HCT116 (cell line): ENCODE data around the gene ADA. TPM values are rescaled to one million over a fixed set of nuclear protein-coding genes. Genes with fewer than 3 reads are reported as not detected.

Source experiments
- ATAC-seq: fragments of 200-7000 bp; cut with Tn5 transposase; 2 replicates; pipeline ENCODE4 v1.9.1; 2020; ENCODE audit warnings: mild to moderate bottlenecking, moderate library complexity
- BruUV-seq: library from RNA; stranded (reverse); fragments of 400-500 nt; replicated peaks from 2 replicates; lab custom pipeline; 2021; lab: Mats Ljungman, UMichigan
- CTCF ChIA-PET: fragments of 300-600 bp; sonication (Branson Sonifier 250); formaldehyde crosslinking; loops from one replicate; lab custom pipeline; 2021; ENCODE audit warnings: antibody characterized with exemption; lab: Charles Lee
- POLR2A ChIA-PET: fragments of 300-600, 350-600 bp; sonication (Branson Sonifier 250); formaldehyde crosslinking; loops from one replicate; lab custom pipeline; 2021; ENCODE audit warnings: antibody characterized with exemption; lab: Charles Lee
- RAD21 ChIA-PET, 2 experiments: fragments of 300-600 bp; sonication (Branson Sonifier 250); formaldehyde crosslinking; loops; one replicate each; lab custom pipeline; 2023; ENCODE audit warnings: low total read pairs in 2 of 2; ENCODE audit not compliant: uncharacterized antibody in 2 of 2, unreplicated experiment in 2 of 2, low non-redundant PET in 1 of 2; lab: Charles Lee
- DNase-seq: peaks from one replicate; pipeline ENCODE4 v3.0.0-alpha.2; 2010; ENCODE audit warnings: low read depth, low spot score
- H2AFZ ChIP-seq: fragments of 200-600 bp; shearing (Covaris generic), sonication (generic); 2 replicates; pipeline ENCODE4 v1.6.1; 2017; ENCODE audit warnings: low read depth, mixed run types, mixed read lengths, antibody characterized with exemption, low read length; ENCODE audit not compliant: poor library complexity, severe bottlenecking
- H3K27ac ChIP-seq: 2 replicates; pipeline ENCODE4 v1.5.1; 2012; ENCODE audit warnings: low read depth, low read length
- H3K27me3 ChIP-seq: fragments of 200-600 bp; sonication (generic); 2 replicates; pipeline ENCODE4 v1.6.1; 2016; ENCODE audit warnings: mixed run types, low read length, mixed read lengths; ENCODE audit not compliant: insufficient read depth
- H3K36me3 ChIP-seq, 2 experiments: fragments of 200-500 bp in 1 of 2; fragments of 200-600 bp in 1 of 2; sonication (Bioruptor generic) in 1 of 2; sonication (generic) in 1 of 2; 2 replicates each; pipeline versions ENCODE4 v1.5.1 to v1.6.1; 2014 to 2016; ENCODE audit warnings: low read length in 2 of 2, inconsistent platforms in 1 of 2, mixed read lengths in 1 of 2, mixed run types in 1 of 2; ENCODE audit not compliant: insufficient read depth in 2 of 2, control insufficient read depth in 1 of 2
- H3K4me1 ChIP-seq, 2 experiments: fragments of 200-600 bp in 1 of 2; sonication (generic) in 1 of 2; 2 replicates each; pipeline versions ENCODE4 v1.5.1 to v1.6.1; 2012 to 2017; ENCODE audit warnings: low read length in 2 of 2, inconsistent platforms in 1 of 2, mild to moderate bottlenecking in 1 of 2, mixed read lengths in 1 of 2, mixed run types in 1 of 2, moderate library complexity in 1 of 2; ENCODE audit not compliant: insufficient read depth in 2 of 2, control insufficient read depth in 1 of 2
- H3K4me2 ChIP-seq: fragments of 200-600 bp; sonication (generic); 2 replicates; pipeline ENCODE4 v1.6.1; 2017; ENCODE audit warnings: mixed run types, low read length, mixed read lengths
- H3K4me3 ChIP-seq, 2 experiments: fragments of 200-600 bp in 1 of 2; sonication (generic) in 1 of 2; replicated peaks in 1 of 2; 2 replicates each; pipeline ENCODE4 v1.5.1; 2011 to 2016; ENCODE audit warnings: low read length in 2 of 2, control low read depth in 1 of 2, low read depth in 1 of 2, mild to moderate bottlenecking in 1 of 2, mixed read lengths in 1 of 2, mixed run types in 1 of 2
- H3K79me2 ChIP-seq: fragments of 200-600 bp; sonication (generic); 2 replicates; pipeline ENCODE4 v1.6.1; 2017; ENCODE audit warnings: mild to moderate bottlenecking, mixed run types, low read length, moderate library complexity, mixed read lengths; ENCODE audit not compliant: insufficient read depth
- H3K9ac ChIP-seq: fragments of 200-600 bp; sonication (generic); 2 replicates; pipeline ENCODE4 v1.6.1; 2016; ENCODE audit warnings: low read length, mixed read lengths
- H3K9me2 ChIP-seq: fragments of 200-600 bp; sonication (generic), shearing (Covaris generic); 2 replicates; pipeline ENCODE4 v1.6.1; 2017; ENCODE audit warnings: mixed run types, mild to moderate bottlenecking, moderate library complexity; ENCODE audit not compliant: insufficient read depth
- H3K9me3 ChIP-seq, 2 experiments: fragments of 200-500 bp in 1 of 2; fragments of 200-600 bp in 1 of 2; sonication (Bioruptor generic) in 1 of 2; sonication (generic) in 1 of 2; 2 replicates each; pipeline ENCODE4 v1.6.1; 2014 to 2017; ENCODE audit warnings: low read length in 2 of 2, mixed read lengths in 2 of 2, inconsistent platforms in 1 of 2, low read depth in 1 of 2, mild to moderate bottlenecking in 1 of 2, mixed run types in 1 of 2, moderate library complexity in 1 of 2; ENCODE audit not compliant: control insufficient read depth in 1 of 2, insufficient read depth in 1 of 2
- H4K20me1 ChIP-seq: fragments of 200-600 bp; sonication (generic), shearing (Covaris generic); 2 replicates; pipeline ENCODE4 v1.6.1; 2017; ENCODE audit warnings: mixed run types, mild to moderate bottlenecking, moderate library complexity; ENCODE audit not compliant: insufficient read depth
- CTCF ChIP-seq, 3 experiments: fragments of 200-600 bp in 1 of 3; sonication (generic) in 1 of 3; IDR thresholded peaks in 2 of 3; conservative IDR thresholded peaks in 1 of 3; 2 replicates each; pipeline ENCODE4 v1.5.1; 2012 to 2017; ENCODE audit warnings: low read depth in 2 of 3, low read length in 2 of 3, antibody characterized with exemption in 1 of 3, borderline replicate concordance in 1 of 3, control low read depth in 1 of 3, mild to moderate bottlenecking in 1 of 3, mixed read lengths in 1 of 3, mixed run types in 1 of 3, moderate library complexity in 1 of 3; ENCODE audit not compliant: insufficient read depth in 1 of 3
- EGR1 ChIP-seq: IDR thresholded peaks from 2 replicates; pipeline ENCODE4 v1.6.1; 2012; ENCODE audit warnings: low read depth
- FOSL1 ChIP-seq: IDR thresholded peaks from 2 replicates; pipeline ENCODE4 v1.6.1; 2012; ENCODE audit warnings: low read depth
- SRF ChIP-seq: IDR thresholded peaks from 2 replicates; pipeline ENCODE4 v1.6.1; 2012; ENCODE audit warnings: low read depth
- intact Hi-C: fragments of 100-400 bp; cut with micrococcal nuclease; formaldehyde crosslinking; loops from 2 replicates; pipeline ENCODE4 v1.10.0; 2022
- total RNA-seq: library from RNA; stranded (reverse); gene quantifications from one replicate; pipeline ENCODE4 v1.2.1, GENCODE V29; 2021; ENCODE audit not compliant: unreplicated experiment

ADA gene
- total RNA-seq, 1 experiment from 2014 or later: 25.9 TPM

- peaks cover 25% of the 10 kb centered on the region in 2 experiments for H3K4me1 ChIP-seq
Measured at GRCh38 chr20:44696315-44696714, 44.8 kb upstream of the ADA start.

More at GRCh38 chr20:44696315-44696714, 44.8 kb upstream of the ADA start:
- no peaks in the 10 kb centered on the region for H3K79me2 ChIP-seq
- H3K4me3 ChIP-seq: no peak overlapping the region
- no peaks in the 10 kb centered on the region for H4K20me1 ChIP-seq
- no peak overlapping the region for H3K4me2 ChIP-seq
- ChIA-PET POLR2A (no interaction called here), RAD21 (no interaction called here)
- H3K27me3 ChIP-seq: 0 out of 2 replicates have a peak, but pooled peaks cover 4% of the 10 kb centered on the region
- no peak overlapping the region for H3K9ac ChIP-seq
- peaks cover 0 to 5% of the 10 kb centered on the region in 2 experiments; a peak in 1 of 4 replicates for H3K9me3 ChIP-seq
- no peaks in the 10 kb centered on the region for H3K36me3 ChIP-seq
- H2AFZ ChIP-seq: no peak overlapping the region
- H3K27ac ChIP-seq: no peak overlapping the region
- TF ChIP-seq SRF (no peak), EGR1 (no peak), FOSL1 (no peak), CTCF (IDR thresholded peaks at IDR 0.05 in 2 of 3, conservative IDR thresholded peaks at IDR 0.05 in 1 of 3; ENCODE audit: borderline replicate concordance in 1 of 3, insufficient read depth in 1 of 3, low read depth in 2 of 3, low read length in 2 of 3) (peak in 1 of 3 experiments; percentile 26; a peak in 2 of 6 replicates)
- TF ChIP-seq, all 23 proteins: peak for 1
- DNase-seq (no peak), ATAC-seq (no peak)
- intact Hi-C loops: no loop called here
- no TSS peak for BruUV-seq
- no peaks in the 10 kb centered on the region for H3K9me2 ChIP-seq
- CTCF ChIA-PET: no interaction called here
